Measurements from ENCODE around the gene SLC14A1.

SLC14A1 gene

DNA sequence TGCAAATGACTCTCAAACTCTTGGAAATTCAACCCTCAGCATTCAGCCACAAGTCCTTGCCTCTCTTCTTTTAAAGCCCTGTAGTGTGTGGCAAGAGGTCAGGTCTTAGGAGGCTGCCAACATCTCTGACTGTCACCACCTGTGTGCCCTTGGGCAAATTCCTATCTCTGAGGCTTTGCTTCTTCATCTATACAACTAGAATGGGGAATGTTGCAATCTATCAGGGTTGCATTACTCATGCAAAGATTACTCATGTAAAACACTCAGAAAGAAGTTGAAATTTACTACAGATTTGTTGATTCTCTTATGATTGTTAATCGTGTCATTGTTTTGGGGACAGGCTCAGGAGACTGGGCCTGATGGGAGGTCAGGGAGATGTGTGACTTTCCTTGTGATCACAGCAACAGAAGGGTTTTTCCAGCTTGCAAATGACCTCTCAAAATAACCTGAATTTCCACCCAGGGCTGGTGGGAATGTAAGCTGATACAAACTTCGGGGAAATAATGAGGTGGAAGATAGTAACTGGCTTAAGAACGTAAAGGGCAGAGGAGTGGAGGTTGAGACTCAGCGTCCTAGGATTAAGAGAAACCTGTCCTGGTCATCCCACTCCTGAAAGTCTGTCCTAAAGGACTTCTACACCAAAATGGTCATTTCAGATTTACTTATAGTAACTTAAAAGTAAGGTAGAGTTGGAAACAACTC, 69.4 kb downstream of the SLC14A1 start:
- DNase-seq: no peak

DNA sequence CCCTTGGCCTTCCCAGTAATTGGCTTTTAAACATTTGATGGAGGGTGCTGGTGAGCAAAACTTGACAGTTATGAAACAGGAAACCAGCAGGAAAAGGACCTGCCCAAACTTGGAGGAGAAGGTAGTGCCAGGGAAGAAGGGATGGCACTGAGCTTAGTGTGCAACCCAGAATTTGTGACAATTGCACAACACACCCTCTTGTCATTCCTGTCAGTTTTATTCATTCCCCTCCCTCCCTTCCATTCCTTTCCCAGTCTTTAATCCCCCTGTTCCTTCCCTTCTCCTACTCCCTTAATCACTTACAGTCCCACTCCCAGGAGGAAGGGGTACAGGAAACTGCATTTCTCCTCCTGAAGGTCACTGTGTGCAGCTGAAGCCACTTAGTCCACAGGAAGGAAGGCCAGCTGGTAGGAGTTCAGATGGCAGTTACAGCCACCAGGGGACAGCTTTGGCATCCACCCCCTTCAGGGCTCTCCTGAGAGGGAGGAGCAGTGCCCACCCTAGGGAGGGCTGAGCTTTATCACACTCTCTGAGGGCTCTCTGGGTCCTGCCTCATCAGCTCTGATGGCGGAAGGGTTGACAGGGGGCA, 77.5 kb downstream of the SLC14A1 start:
- DNase-seq: no peak
